Measurements from ENCODE around the gene CKAP4.

Gene CKAP4

GRCh38 chr12:106220536-106220935, 27.3 kb downstream of the CKAP4 start:
- Mint-ChIP-seq H3K4me3 (no peak overlapping the region), H3K36me3 (ENCODE audit: low read depth) (no peaks in the 10 kb centered on the region), H3K9me3 (peaks cover 9% of the 10 kb centered on the region), H3K27me3 (peaks cover 36% of the 10 kb centered on the region), H3K27ac (no peak overlapping the region), H3K4me1 (ENCODE audit: low read depth) (peaks cover 13% of the 10 kb centered on the region)
- intact Hi-C loops (cut with micrococcal nuclease), result no loop called here

DNA sequence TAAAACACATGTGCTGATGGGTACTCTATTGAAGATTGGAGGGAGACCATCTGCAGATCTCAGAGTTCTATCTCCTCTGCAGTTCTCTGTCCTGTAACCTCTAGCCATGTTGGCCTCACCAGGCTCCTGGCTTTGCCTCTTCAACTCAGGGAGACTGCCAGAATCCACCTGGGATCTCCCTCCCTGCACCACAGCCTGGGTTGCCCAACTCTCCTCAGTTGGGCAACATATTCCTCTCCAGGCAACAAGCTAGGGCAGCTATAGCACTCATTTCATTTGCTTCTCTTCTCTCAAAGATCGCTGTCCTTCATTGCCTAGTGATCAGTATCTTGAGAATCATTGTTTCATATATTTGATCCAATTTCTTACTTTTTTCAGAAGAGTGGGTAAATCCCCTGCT, 28.8 kb downstream of the CKAP4 start:
- Mint-ChIP-seq H3K9me3 (peaks cover 9% of the 10 kb centered on the region), H3K4me1 (ENCODE audit: low read depth) (peaks cover 10% of the 10 kb centered on the region), H3K4me3 (no peak overlapping the region), H3K27me3 (peaks cover 42% of the 10 kb centered on the region), H3K27ac (no peak overlapping the region), H3K36me3 (ENCODE audit: low read depth) (no peaks in the 10 kb centered on the region)
- intact Hi-C loops (cut with micrococcal nuclease), result no loop called here

GRCh38 chr12:106217706-106218105, 30.1 kb downstream of the CKAP4 start:
- intact Hi-C loops (cut with micrococcal nuclease), result no loop called here
- Mint-ChIP-seq H3K9me3 (peaks cover 9% of the 10 kb centered on the region), H3K4me3 (no peak overlapping the region), H3K4me1 (ENCODE audit: low read depth) (peaks cover 7% of the 10 kb centered on the region), H3K36me3 (ENCODE audit: low read depth) (no peaks in the 10 kb centered on the region), H3K27me3 (peaks cover 49% of the 10 kb centered on the region), H3K27ac (no peak overlapping the region)

GRCh38 chr12:106214571-106214970, 33.2 kb downstream of the CKAP4 start:
- Mint-ChIP-seq H3K4me1 (ENCODE audit: low read depth) (no peaks in the 10 kb centered on the region), H3K4me3 (no peak overlapping the region), H3K9me3 (peaks cover 9% of the 10 kb centered on the region), H3K36me3 (ENCODE audit: low read depth) (no peaks in the 10 kb centered on the region), H3K27ac (no peak overlapping the region), H3K27me3 (peaks cover 61% of the 10 kb centered on the region)
- intact Hi-C loops (cut with micrococcal nuclease), result no loop called here

- no peaks in the 10 kb centered on the region for H3K36me3 Mint-ChIP-seq (ENCODE audit: low read depth)
- intact Hi-C loops (cut with micrococcal nuclease), result no loop called here
- H3K27ac Mint-ChIP-seq, result no peak overlapping the region
- peaks cover 9% of the 10 kb centered on the region for H3K9me3 Mint-ChIP-seq
- no peak overlapping the region for H3K4me3 Mint-ChIP-seq
- H3K4me1 Mint-ChIP-seq (ENCODE audit: low read depth), result no peaks in the 10 kb centered on the region
- H3K27me3 Mint-ChIP-seq, result peaks cover 59% of the 10 kb centered on the region
Observed at GRCh38 chr12:106213662-106214061, 34.2 kb downstream of the CKAP4 start.

DNA sequence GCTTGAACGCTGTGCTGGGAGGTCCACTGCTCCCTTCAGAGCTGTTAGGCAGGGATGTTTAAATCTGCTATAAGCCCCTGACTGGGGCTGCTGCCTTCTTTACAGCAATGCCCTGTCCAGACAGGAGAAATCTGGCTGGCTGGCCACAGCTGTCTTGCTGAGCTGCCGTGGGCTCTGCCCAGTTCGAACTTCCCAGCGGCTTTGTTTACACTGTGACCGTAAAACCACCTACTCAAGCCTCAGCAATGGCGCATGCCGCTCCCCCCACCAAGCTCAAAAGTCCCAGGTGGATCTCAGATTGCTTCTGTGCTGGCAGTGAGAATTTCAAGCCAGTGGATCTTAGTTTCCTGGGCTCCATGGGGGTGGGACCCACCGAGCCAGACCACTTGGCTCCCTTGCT, 35.8 kb downstream of the CKAP4 start:
- H3K27ac Mint-ChIP-seq, result no peak overlapping the region
- no peak overlapping the region for H3K4me3 Mint-ChIP-seq
- H3K27me3 Mint-ChIP-seq, result peaks cover 62% of the 10 kb centered on the region
- no peaks in the 10 kb centered on the region for H3K4me1 Mint-ChIP-seq (ENCODE audit: low read depth)
- no peaks in the 10 kb centered on the region for H3K36me3 Mint-ChIP-seq (ENCODE audit: low read depth)
- intact Hi-C loops (cut with micrococcal nuclease), result no loop called here
- H3K9me3 Mint-ChIP-seq, result no peaks in the 10 kb centered on the region

DNA sequence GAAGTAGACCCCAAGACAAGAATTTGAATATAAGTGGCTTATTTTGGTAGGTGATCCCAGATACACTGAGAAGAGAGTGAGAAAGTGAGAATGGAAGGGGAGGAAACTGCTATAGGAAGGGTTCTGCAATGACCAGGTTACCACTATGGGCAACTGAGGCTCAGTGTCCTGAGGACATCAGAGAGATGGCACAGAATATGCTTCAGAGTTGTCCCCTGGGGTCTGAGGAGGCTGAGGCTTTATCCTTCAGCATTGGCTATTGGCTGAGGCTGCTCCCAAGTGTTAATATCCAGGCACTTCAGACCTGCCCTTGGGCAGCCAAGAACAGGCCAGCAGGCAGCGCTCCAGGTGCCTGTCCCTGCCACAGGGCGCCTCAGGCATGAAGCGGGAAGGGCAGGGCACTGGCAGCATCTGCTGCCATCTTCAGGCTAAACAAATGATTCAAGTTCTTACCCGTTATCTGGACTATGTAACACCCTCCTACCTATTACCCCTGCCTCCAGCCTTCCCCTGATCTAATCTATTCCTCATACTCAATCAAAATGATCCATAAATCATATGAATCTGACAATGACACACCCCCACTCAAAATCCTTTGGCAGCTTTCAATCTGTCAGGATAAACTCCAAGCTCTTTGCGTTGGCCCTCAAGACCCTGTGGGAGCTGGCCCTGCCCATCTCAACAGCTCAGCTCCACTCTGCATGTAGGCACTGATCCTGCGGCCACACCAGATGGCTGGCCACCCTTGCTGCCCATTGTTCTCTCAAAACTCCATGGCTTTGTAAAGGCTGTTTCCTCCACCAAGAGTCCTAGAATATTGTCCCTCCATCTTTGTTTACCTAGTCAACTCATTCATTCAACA, 42.4 kb downstream of the CKAP4 start:
- H3K4me1 Mint-ChIP-seq (ENCODE audit: low read depth), result no peaks in the 10 kb centered on the region
- intact Hi-C loops (cut with micrococcal nuclease), result no loop called here
- H3K36me3 Mint-ChIP-seq (ENCODE audit: low read depth), result no peaks in the 10 kb centered on the region
- no peaks in the 10 kb centered on the region for H3K9me3 Mint-ChIP-seq
- H3K27ac Mint-ChIP-seq, result no peak overlapping the region
- no peak overlapping the region for H3K4me3 Mint-ChIP-seq
- peaks cover 28% of the 10 kb centered on the region for H3K27me3 Mint-ChIP-seq

- Mint-ChIP-seq H3K9me3 (no peaks in the 10 kb centered on the region), H3K4me1 (ENCODE audit: low read depth) (no peaks in the 10 kb centered on the region), H3K27me3 (peaks cover 24% of the 10 kb centered on the region), H3K36me3 (ENCODE audit: low read depth) (no peaks in the 10 kb centered on the region), H3K27ac (no peak overlapping the region), H3K4me3 (no peak overlapping the region)
- intact Hi-C loops (cut with micrococcal nuclease), result no loop called here
Observed at GRCh38 chr12:106204312-106204711, 43.5 kb downstream of the CKAP4 start.

DNA sequence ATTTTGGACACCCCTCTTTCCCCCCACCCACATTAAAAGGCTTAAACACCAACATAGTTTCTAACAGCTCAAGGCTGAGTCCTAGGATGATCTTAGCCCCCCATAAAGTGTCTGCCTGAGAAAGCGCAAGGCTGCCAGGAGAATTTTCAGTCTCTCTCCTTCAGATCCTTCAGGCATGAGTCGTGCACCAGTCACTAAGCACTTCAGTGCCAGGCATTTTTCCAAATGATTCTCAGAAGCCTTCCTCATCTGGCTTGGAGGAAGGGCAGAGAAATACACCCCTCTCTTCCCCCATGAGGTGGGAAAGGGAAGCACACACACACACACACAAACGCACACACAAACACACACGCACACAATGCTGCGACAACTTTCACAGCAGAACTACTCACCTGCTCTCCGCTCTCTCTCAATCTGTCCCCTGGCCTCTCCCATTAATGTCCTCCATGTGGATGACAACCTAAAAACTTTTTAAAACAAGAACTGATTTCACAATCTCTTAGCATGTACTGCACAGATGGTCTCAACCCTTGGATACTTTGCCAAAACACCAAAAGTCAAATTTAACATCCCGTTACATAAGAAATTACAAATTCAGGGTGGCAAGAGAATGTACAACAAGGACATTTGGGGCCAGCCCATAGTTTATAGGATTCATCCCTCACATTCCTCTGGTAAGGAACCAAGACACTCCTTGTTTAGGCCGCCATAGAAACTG, 49.8 kb downstream of the CKAP4 start:
- H3K27ac Mint-ChIP-seq, result no peak overlapping the region
- no peak overlapping the region for H3K4me3 Mint-ChIP-seq
- H3K4me1 Mint-ChIP-seq (ENCODE audit: low read depth), result no peaks in the 10 kb centered on the region
- H3K9me3 Mint-ChIP-seq, result no peaks in the 10 kb centered on the region
- H3K27me3 Mint-ChIP-seq, result peaks cover 17% of the 10 kb centered on the region
- intact Hi-C loops (cut with micrococcal nuclease), result no loop called here
- H3K36me3 Mint-ChIP-seq (ENCODE audit: low read depth), result no peaks in the 10 kb centered on the region

GRCh38 chr12:106195621-106196027, 52.2 kb downstream of the CKAP4 start:
- Mint-ChIP-seq H3K36me3 (ENCODE audit: low read depth) (no peaks in the 10 kb centered on the region), H3K27ac (no peak overlapping the region), H3K9me3 (no peaks in the 10 kb centered on the region), H3K27me3 (peaks cover 20% of the 10 kb centered on the region), H3K4me1 (ENCODE audit: low read depth) (no peaks in the 10 kb centered on the region), H3K4me3 (no peak overlapping the region)
- intact Hi-C loops (cut with micrococcal nuclease), result no loop called here

DNA sequence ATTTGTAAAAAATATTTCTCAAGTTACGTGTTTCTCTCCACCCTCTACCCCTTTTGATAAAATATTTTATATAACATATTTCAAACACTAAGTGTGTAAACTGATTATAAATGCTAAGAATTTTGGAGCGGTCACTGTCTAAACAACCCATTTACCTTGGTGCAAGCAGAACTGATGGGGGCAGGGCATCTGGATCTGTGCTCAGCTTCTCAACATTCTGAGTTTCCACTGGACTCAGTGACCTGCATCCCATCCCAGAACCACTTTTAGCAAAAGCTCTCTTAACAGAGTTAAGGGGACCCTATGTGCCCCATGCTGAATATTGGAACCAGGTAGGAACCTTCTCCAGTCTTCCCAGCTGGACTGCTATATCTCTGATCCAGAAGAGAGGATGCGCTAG, 53.5 kb downstream of the CKAP4 start:
- no peak overlapping the region for H3K27ac Mint-ChIP-seq
- intact Hi-C loops (cut with micrococcal nuclease), result no loop called here
- H3K4me3 Mint-ChIP-seq, result no peak overlapping the region
- H3K9me3 Mint-ChIP-seq, result no peaks in the 10 kb centered on the region
- H3K27me3 Mint-ChIP-seq, result peaks cover 16% of the 10 kb centered on the region
- no peaks in the 10 kb centered on the region for H3K36me3 Mint-ChIP-seq (ENCODE audit: low read depth)
- H3K4me1 Mint-ChIP-seq (ENCODE audit: low read depth), result no peaks in the 10 kb centered on the region

DNA sequence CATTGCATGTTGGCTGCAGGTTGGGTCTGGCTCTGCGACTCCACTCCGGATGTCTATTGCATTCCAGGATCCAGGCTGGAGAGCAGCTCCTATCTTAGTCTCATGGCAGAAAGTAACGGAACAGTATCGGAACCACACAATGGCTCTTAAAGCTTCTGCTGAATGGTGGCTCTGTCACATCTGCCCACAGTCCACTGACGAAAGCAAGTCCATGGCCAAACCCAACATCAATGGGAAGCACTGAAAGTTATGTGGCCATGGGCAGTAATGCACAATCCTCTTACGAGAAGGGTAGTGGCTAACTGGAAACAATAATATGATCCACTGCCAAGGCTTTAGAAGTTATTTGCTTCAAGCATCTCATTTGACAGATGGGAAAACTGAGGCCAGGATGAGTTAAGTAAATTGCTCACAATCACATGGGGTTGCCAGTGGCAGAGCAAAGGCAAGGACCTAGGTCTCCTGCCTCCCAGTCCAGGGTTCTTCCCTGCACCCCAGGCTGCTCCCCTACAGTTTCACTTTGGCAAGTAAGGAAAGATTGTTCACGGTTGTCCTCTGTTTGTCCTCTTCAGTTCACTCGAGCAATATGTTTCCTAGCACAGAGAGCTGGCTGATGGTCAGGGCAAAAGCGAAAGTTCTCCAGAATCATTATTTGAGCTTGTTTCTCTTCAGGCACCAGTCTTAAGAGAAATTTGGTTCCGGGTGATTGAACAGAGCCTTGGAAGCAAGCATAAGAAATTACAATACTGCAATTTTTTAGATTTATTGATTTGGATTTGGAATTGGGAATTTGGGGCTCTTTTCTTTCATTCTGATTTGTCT, 54.2 kb downstream of the CKAP4 start:
- intact Hi-C loops (cut with micrococcal nuclease), result no loop called here
- H3K27ac Mint-ChIP-seq, result no peak overlapping the region
- no peaks in the 10 kb centered on the region for H3K36me3 Mint-ChIP-seq (ENCODE audit: low read depth)
- no peaks in the 10 kb centered on the region for H3K4me1 Mint-ChIP-seq (ENCODE audit: low read depth)
- H3K27me3 Mint-ChIP-seq, result peaks cover 16% of the 10 kb centered on the region
- H3K4me3 Mint-ChIP-seq, result no peak overlapping the region
- no peaks in the 10 kb centered on the region for H3K9me3 Mint-ChIP-seq

- Mint-ChIP-seq H3K4me3 (no peak overlapping the region), H3K9me3 (no peaks in the 10 kb centered on the region), H3K27me3 (peaks cover 19% of the 10 kb centered on the region), H3K4me1 (ENCODE audit: low read depth) (no peaks in the 10 kb centered on the region), H3K27ac (no peak overlapping the region), H3K36me3 (ENCODE audit: low read depth) (no peaks in the 10 kb centered on the region)
- intact Hi-C loops (cut with micrococcal nuclease), result no loop called here
Observed at GRCh38 chr12:106192659-106193393, 55.0 kb downstream of the CKAP4 start.
